GM19035 (cell line): ENCODE data around the gene CATSPERD.
"Not testable (repeated sequence)": the region's sequence is repeated elsewhere in the genome, so short reads cannot be mapped to it uniquely, and the experiment has no call there.

ENCODE experiments used
- ATAC-seq: cut with Tn5 transposase; IDR thresholded peaks from one replicate; pipeline ENCODE4 v1.9.1; 2021; ENCODE audit not compliant: unreplicated experiment

The CATSPERD gene

DNA sequence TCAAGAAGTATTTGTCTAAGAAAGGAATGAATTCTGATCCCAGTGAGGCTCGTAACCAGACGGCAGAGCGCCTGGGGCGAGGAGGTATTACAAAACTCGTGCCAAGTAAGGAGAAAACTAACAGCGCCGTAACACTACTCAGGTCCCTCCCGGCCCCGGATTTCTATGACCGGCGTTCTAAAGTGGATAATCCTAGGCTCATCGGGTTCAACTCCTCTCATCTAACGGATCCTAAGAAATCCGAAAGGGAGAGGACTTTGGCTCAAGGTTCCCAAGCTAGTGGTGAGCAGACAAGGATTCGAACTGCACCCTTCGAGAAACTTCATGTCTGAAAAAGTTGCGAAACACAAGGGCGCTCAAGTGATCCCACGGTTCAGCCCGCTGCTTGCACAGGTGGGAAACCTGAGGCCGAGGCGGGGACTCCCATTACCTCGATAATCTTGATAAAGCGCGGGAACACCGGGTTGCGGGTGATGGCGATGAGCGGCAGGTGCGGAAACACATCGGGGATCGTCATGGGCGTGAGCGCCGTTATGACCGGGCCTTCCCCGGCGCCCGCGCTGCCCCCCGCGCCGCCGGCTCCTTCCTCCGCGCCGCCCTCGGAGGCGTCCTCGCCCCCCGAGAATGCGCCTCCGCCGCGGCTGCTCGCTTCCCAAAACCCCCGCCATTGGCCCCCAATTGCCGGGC, 1.0 kb upstream of the CATSPERD start:
- peak; percentile 5 for ATAC-seq

DNA sequence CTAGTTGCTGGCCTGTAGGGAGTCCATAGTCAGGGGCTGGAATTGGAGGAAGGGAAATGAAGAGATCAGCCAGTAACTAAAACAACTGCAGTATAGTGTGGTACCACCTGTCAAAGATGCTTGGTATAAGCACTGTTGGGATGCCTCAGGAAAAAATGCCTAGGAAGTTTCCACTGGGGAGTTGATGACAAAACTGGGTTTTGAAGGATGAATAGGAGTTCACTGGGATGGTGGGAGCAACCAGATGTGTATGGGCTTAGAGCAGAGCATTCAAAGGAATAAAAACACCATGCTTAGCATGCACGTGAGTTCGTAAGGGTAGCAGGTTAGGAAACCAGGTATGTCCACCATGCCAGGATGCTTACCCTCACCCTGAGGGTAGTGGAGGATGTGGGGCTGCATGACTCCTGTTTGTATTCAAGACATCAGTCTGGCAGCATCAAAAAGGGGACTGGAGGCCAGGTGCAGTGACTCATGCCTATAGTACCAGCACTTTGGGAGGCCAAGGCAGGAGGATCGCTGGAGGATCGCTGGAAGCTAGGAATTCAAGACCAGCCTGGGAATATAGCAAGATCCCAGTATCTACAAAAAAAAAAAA, 7.1 kb downstream of the CATSPERD start:
- ATAC-seq: no peak

DNA sequence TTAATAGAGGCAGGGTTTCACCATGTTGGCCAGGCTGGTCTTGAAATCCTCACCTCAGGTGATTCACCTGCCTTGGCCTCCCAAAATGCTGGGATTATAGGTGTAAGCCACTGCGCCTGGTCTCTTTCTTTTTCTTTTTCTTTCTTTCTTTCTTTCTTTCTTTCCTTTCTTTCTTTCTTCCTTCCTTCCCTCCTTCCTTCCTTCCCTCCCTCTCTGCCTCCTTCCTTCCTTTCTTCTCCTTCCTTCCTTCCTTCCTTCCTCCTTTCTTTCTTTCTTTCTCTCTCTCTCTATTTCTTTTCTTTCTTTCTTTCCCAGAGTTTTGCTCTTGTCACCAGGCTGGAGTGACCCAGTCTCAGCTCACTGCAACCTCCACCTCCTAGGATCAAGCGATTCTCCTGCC, 12.7 kb downstream of the CATSPERD start:
- ATAC-seq: not testable (repeated sequence)

DNA sequence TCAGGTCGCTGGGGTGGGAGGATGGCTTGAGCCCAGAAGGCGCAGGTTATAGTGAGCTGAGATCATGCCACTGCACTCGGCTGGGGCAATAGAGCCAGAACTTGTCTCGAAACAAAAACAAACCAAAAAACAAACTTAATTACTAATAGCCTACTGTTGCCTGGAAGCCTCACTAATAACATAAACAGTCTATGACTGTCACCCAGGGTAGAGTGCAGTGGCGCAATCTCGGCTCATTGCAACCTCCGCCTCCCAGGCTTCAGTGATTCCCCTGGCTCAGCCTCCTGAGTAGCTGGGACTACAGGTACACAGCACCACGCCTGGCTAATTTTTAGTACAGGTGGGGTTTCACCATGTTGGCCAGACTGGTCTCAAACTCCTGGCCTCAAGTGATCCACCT, 18.0 kb downstream of the CATSPERD start:
- ATAC-seq: no peak

DNA sequence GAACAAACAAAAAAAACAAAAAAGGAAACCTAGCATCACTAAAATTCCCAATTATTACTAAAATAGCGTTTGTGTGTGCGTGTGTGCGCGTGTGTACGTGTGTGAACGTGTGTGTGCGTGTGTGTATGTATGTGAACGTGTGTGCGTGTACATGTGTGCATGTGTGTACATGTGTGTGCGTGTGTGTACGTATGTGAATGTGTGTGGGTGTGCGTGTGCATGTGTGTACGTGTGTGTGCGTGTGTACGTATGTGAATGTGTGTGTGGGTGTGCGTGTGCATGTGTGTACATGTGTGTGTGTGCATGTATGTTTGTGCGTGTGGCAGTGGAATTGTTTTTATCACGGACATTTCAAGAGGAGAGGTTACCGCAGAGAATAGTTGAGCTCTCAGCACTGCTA, 21.6 kb downstream of the CATSPERD start:
- no peak for ATAC-seq

DNA sequence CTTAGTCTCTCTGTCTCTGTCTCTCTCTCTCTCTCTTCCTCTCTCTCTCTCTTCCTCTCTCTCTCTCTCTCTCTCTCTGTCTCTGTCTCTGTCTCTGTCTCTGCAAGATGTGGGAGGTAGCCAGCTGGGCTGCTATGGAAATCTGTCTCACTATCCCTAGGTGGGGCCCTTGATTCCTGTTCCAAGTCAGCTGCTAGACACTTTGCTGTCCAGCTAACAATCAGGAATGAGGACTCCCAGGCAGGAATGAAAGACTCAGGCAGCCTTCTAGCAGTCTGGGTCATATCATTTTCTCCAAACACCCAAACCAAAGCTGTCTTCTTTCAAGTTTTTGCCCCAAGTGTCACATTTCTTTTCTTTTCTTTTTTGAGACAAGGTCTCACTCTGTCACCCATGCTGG, 23.2 kb downstream of the CATSPERD start:
- ATAC-seq: no peak

DNA sequence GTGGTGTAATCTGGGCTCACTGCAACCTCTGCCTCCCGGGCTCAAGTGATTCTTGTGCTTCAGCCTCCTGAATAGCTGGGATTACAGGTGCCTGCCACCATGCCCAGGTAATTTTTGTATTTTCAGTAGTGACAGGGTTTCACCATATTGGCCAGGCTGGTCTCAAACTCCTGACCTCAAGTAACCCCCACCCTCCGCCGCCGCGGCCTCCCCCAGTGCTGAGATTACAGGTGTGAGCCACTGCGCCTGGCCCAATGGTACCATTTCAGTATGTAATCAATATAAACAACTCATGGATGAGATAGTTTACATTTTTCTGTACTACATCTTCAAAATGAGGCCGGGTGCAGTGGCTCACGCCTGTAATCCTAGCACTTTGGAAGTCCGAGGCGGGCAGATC, 24.6 kb downstream of the CATSPERD start:
- not testable (repeated sequence) for ATAC-seq

DNA sequence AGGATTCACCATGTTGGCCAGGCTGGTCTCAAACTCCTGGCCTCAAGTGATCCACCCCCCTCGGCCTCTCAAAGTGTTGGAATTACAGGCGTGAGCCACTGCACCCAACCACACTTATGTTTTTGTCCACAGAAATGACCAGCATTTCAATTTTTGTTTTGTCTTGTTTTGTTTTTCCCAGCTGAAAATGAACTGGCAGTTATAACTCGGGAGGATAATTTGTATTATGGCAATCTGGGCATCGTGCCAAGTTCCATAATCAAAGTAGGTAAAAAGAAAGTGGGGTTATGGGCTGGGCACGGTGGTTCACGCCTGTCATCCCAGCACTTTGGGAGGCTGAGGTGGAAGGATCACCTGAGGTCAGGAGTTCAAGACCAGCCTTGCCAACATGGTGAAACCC, 28.5 kb downstream of the CATSPERD start:
- not testable (repeated sequence) for ATAC-seq

DNA sequence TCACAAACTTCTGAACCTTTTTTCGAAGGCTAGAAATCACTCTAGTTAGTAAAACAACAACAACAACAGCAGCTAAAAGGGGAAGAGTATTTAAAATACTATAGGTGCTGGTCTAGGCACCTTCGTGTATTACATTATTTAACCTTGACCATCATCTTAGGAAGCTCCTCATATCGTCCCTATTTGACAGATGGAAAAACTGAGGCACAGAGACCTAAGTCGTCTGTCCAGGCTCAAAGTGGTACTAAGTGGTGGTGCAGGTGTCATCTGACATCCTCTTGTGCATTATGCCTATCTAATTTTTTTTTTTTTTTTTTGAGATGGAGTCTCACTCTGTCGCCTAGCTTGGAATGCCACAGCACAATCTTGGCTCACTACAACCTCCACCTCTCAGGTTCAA, 29.1 kb downstream of the CATSPERD start:
- no peak for ATAC-seq

DNA sequence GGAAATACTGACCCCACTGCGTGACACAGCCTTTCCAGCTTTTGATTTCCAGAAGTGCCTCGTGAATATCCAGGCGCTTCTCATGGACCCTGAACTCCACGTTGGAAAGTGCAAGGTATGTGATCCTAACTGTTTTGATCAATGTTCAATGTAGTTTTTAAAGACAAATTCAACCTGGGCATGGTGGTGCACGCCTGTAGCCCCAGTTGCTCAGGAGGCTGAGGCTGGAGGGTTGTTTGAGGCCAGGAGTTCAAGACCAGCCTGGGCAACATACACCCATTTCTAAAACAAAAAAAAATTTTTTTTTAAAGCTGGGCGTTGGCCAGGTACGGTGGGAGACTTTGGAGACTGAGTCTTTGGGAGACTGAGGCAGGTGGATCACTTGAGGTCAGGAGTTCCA, 31.3 kb downstream of the CATSPERD start:
- ATAC-seq: no peak

DNA sequence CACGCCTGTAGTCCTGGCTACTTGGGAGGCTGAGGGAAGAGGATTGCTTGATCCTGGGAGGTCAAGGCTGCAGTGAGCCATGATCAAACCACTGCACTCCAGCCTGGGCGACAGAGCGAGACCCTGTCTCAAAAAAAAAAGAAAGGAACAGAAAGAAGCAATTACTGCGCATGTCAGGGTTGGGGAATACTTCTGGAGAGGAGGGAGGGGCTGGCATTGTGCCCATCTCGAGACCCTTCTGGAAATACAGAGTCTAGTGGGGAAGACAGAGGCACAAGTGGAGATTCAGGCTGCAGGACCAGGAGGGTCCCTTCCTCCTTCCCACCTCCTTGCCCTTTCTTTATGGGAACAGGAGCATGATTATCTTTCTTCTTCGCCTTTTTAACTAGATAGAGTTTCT, 33.3 kb downstream of the CATSPERD start:
- ATAC-seq: no peak

DNA sequence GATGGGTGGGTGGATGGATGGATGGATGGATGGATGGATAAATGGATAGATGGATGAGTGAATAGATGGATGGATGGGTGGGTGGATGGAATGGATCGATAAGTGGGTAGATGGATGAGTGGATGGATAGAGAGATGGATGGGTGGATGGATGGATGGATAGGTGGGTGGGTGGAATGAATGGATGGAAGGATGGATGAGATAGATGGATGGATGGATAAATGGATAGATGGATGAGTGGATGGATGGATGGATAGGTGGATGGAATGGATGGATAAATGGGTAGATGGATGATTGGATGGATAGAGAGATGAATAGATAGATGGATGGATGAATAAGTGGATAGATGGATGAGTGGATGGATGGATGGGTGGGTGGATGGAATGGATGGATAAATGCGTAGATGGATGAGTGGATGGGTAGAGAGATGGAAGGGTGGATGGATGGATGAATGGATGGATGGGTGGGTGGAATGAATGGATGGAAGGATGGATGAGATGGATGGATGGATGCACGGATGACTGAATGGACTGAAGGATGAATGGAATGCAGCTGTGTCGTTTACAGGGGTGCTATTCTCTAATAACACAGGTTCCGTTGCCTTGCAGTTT, 42.3 kb downstream of the CATSPERD start:
- ATAC-seq: no peak

DNA sequence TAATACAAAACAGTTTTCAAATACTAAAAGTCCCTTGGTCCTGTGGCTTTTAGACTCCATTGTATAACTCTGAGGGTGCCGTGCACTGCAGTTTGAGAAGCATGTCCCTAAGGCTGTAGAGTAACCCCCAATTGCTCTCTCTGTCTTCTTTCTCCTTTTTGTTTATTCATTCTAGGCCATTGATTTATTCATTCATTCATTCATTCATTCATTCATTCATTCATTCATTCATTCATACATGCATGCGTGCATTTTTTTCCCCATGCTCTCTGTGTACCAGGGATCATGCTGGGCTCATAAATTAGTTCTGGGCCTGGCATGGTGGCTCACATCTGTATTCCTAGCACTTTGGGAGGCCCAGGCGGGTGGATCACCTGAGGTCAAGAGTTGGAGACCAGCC, 44.8 kb downstream of the CATSPERD start:
- no peak for ATAC-seq

DNA sequence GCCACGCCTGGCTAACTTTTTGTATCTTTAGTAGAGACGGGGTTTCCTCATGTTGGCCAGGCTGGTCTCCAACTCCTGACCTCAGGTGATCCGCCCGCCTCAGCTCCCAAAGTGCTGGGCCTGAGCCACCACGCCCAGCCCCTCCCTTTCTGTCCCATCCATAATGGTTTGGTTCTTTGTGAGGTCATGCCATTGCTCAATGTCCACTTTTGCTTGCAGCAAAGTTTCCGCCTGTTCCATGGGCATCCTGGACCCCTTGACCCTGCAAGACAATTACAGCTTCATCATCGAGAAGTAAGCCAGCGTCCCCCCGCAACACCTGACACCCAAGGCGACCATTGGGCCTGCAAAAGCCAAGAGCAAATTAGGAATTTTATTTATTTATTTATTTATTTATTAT, 47.5 kb downstream of the CATSPERD start:
- ATAC-seq: no peak

DNA sequence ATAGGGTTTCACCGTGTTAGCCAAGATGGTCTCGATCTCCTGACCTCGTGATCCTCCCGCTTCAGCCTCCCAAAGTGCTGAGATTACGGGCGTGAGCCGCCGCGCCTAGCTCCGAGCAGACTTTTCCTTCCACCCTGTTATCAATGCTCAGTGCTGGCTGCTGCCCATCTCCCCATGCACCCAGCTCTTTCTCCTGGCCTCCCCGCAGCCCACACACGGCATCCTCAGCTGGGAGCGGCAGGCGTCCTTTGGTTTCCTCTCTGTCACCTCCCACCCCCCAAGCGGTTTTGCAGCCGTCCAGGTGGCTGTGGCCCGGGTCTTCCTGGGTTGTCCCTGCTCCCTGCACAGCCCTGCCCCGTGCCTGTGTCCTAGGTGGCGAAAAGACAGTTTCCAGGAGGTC, 52.0 kb downstream of the CATSPERD start:
- no peak for ATAC-seq

DNA sequence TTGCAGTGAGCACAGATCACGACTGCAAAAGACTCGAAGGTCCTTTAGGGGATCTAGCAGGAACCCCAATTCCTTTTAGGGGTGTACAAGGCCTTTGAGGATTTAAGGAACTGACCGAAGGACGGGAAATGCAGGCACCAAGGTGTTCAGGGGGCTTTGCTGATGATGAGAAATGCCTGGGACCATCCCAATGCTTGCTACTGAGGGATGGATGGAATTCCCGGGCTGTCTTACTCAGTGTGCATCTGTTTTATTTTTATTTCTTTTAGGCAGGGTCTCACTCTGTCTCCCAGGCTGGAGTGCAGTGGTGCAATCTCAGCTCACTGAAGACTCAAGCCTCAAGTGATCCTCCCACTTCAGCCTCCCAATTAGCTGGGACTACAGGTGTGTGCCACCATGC, 52.8 kb downstream of the CATSPERD start:
- ATAC-seq: no peak

DNA sequence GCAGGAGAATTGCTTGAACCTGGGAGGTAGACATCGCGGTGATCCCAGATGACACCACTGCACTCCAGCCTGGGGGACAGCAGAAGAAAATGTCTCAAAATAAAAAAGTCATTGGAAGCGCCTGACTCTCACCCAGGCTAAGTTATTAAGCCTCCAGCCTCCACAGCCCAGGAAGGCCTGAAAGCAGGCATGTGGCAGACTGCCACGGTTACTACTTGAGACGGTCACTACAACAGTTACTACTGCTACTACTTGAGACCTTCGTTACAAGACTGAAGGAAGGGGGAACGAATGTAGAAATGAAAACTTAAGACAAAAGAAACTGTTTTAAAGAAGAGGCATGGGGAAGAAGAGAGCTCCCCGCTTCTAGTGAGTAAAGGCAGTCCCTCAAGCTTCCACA, 54.5 kb downstream of the CATSPERD start:
- no peak for ATAC-seq

DNA sequence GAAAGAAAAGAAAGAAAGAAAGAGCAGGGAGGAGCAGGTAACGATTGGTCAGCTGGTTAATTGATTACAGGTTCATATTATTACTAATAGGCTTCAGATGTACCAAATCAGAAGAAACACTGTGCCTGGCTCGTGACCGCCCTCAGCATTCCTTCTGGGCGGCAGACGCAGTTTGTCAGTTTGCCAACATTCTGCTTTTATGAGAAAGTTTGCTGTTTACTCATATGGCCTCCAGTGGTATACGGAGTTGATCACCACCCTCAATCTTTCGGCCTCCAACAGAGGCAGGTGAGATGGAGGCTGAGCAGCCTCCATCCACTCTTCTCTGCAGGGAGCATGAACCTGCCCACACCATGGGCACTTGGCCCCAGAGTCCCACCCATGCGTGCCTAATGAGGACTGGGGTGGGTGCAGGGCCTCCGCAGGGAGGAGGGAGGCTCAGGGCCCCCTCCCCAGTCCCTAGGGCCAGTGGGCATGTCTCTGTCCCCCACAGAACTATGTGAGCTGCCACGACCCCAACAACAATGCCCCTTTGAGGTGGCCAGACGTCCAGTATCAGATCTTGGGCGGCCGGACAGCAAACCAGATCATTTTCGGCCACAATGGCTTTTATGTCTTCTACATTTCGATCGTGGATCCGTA, 55.4 kb downstream of the CATSPERD start:
- no peak for ATAC-seq

DNA sequence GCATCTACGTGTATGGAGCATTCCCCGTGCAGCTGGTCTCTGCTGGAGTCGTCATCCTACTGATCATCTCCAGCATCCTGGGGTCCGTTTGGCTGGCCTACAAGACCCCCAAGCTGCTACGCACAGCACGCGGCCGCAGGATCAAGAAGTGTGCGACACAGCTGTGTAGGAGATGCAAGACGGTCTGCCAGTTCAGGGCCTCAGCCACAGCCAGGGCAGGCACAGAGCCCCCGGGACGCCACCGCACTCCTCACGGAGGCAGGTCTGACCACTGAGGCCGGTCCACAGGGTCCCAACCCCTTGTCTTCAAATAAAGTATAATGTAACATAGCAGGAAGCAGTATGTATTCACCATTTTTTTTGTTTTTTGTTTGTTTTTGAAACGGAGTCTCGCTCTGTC, 58.0 kb downstream of the CATSPERD start:
- no peak for ATAC-seq

DNA sequence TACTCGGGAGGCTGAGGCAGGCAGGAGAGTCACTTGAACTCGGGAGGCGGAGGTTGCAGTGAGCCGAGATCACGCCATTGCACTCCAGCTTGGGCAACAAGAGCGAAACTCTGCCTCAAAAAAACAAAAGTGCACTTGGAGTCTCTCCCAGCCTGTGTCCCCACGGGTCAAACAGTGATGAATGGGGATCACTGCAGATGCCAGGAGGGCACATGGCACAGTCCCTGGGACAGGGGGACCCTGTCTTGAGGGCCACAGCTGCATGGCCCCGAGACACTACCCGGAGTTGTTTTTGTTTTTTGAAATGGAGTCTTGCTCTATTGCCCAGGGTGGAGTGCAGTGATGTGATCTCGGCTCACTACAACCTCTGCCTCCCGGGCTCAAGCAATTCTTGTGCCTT, 60.5 kb downstream of the CATSPERD start:
- ATAC-seq: not testable (repeated sequence)

DNA sequence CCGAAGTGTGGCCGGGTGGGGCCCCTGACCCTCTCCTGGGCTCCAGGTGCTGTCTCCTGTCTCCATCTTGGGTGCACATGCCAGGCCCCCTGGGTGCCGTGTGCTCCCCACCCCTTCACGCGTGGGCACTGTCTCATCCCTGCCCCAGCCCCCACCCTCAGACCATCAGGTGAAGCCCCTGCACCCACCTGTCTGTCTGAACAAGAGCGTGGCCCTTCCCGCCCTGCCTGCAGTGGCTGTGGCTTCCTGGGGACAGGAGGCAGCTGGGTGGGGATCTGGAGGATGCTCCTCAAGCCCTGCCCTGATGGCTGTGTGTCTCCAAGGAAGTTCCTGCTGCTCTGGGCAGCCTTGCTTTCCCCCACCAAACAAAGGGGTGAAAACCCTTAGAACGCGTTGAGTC, 61.9 kb downstream of the CATSPERD start:
- ATAC-seq: no peak
